Endothelial cell of umbilical vein (primary cell): ENCODE data around the gene CCSAP.

ENCODE experiments used
- JUN ChIP-seq: IDR thresholded peaks from 2 replicates; pipeline ENCODE4 v1.6.1; 2011; ENCODE audit warnings: borderline replicate concordance, low read depth; ENCODE audit not compliant: insufficient read length, insufficient read depth
- POLR2AphosphoS5 ChIP-seq: IDR thresholded peaks from 2 replicates; pipeline ENCODE4 v1.6.1; 2012; ENCODE audit warnings: low read depth, mild to moderate bottlenecking, control low read depth, low read length, moderate library complexity; ENCODE audit not compliant: insufficient read depth

- TF ChIP-seq JUN (no peak), POLR2AphosphoS5 (no peak)
Measured at GRCh38 chr1:229340496-229340895, 2.4 kb downstream of the CCSAP start.
